Activated CD4-positive, alpha-beta T cell treated with anti-CD3 and anti-CD28 coated beads for 4 hours (primary cell): ENCODE results near the gene RILP.
"Not testable (repeated sequence)": the region's sequence is repeated elsewhere in the genome, so short reads cannot be mapped to it uniquely, and the experiment has no call there.

Source experiments
- DNase-seq, 2 donors: peaks; one replicate each; pipeline ENCODE4 v3.0.0-alpha.2; 2020

RILP gene

GRCh38 chr17:1649844-1650501 is at the start of gene RILP:
RILP (minus strand) TSS chr17:1649866; CDS start chr17:1649804, 62 bp downstream.
- peak; percentile 45 to 55 for DNase-seq

GRCh38 chr17:1697681-1698080 is 48.0 kb upstream of the RILP start:
- DNase-seq: no peak

- no peak for DNase-seq
Observed at GRCh38 chr17:1695365-1695764, 45.7 kb upstream of the RILP start.

GRCh38 chr17:1693339-1693738 is 43.7 kb upstream of the RILP start:
- DNase-seq: no peak

- no peak for DNase-seq
Observed at GRCh38 chr17:1690544-1691221, 41.0 kb upstream of the RILP start.

- not testable (repeated sequence) for DNase-seq
Observed at GRCh38 chr17:1688405-1688804, 38.7 kb upstream of the RILP start.

GRCh38 chr17:1686086-1686485 is 36.4 kb upstream of the RILP start:
- DNase-seq: no peak

GRCh38 chr17:1684378-1685189 is 34.9 kb upstream of the RILP start, which contains the start of gene PRPF8:
PRPF8 (minus strand) TSS chr17:1684867; CDS start chr17:1684571, 296 bp downstream.
- peak; percentile 97 to 98 for DNase-seq

- no peak for DNase-seq
Observed at GRCh38 chr17:1683459-1683858, 33.8 kb upstream of the RILP start.

- no peak for DNase-seq
Observed at GRCh38 chr17:1676401-1676800, 26.7 kb upstream of the RILP start.

- DNase-seq: peak; percentile 15 to 20
Observed at GRCh38 chr17:1673041-1673785, 23.5 kb upstream of the RILP start.

GRCh38 chr17:1663934-1664333 is 14.3 kb upstream of the RILP start:
- not testable (repeated sequence) for DNase-seq

GRCh38 chr17:1661045-1661444 is 11.4 kb upstream of the RILP start:
- no peak for DNase-seq

GRCh38 chr17:1658100-1658499 is 8.4 kb upstream of the RILP start:
- DNase-seq: no peak

- no peak for DNase-seq
Observed at GRCh38 chr17:1653735-1654134, 4.1 kb upstream of the RILP start.

- not testable (repeated sequence) for DNase-seq
Observed at GRCh38 chr17:1652794-1653193, 3.1 kb upstream of the RILP start.

- no peak for DNase-seq
Observed at GRCh38 chr17:1651559-1651844, 1.8 kb upstream of the RILP start.

- no peak for DNase-seq
Observed at GRCh38 chr17:1650731-1651558, 1.3 kb upstream of the RILP start.

- peak; percentile 92 for DNase-seq
Observed at GRCh38 chr17:1648963-1649843, 463 bp downstream of the RILP start.

GRCh38 chr17:1648173-1648962 is 1.3 kb downstream of the RILP start:
- DNase-seq: peak in 1 of 2 donors; percentile 36
